ENCODE data around the gene KLHDC8B.

KLHDC8B gene

GRCh38 chr3:49161197-49161596 is 10.2 kb upstream of the KLHDC8B start:
- no peak for FAIRE-seq

DNA sequence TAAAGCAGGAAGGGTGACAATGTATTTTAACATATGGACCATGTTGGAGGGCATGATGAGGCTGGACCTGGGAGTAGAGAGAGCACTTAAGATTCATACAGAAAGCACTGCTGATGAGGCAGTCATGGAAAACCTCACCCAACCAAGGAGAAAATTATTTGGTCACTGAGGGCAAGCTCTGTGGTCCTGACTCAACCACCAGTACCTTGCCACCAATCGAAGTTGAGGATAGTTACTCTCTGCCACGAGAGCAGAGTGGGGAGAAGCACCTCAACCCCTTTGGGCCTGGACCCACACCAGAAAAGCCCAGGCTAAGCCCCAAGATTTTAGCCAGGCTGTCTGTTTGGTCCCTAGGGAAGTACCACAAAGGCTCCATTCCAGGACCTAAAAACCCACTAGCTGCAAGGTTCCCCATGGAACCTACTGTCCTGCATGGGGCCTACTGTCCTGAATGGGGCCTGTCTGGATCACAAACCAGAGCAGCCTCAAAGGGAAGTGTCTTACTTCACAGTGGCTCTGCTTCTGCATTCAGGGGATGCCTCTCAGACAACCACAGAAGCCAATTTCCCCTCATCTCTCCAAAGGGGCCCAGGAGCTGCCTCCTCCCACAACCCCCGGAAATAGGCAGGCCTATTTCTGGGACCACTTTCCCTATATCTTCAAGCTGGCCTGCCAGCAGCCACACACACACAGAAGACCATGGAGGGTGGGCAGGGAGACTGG is 9.4 kb upstream of the KLHDC8B start:
- no peak for FAIRE-seq

DNA sequence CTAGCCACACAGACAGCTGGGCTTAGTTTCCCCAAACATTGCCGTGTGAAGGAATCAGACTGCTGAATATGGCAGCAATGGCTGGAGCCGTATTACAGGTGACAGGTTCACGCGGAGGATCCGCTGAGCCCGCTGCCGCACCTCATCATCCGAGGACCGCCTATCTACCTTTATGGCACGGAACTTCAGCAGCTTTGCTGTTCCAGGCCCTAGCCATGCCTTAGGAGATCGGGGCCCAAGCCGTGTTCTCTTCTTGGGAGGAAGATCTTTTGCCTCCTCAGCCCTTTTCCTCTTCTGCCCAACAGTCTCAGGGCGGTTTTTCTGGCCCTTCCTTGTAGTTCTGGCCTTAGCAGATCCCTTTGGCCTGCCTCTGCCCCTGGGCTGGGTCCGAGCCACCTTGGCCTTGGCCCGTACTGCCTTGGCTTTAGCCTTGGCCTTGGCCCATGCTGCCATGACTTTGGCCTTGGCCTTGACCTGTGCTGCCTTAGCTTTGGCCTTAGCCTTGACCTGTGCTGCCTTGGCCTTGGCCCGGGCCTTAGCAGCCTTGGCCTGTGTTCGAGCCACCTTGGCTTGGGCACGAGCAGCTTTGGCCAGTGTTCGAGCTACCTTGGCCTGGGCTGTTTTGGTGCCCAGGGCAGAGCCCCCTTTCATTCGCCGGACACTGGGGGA is 8.5 kb upstream of the KLHDC8B start:
- no peak for FAIRE-seq

DNA sequence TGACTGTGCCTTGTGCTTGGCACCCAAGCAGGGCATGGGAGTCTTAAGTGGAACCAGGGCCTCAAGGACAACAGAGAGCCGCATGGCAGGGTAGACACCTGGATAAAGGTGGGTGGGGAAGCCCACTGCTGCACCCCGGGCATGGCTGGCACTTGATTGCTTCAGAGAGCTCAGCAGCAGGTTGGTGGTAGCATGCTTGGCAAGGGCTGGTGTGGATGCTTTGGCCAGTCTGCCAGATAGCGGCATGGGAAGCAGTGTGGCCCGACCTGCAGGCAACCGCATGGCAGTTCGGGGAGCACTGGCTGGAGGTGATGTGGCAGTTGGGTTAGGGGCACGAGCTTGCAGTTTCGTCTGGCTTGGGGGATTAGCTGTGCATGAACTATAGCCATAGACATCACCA is 7.8 kb upstream of the KLHDC8B start:
- FAIRE-seq, result no peak

DNA sequence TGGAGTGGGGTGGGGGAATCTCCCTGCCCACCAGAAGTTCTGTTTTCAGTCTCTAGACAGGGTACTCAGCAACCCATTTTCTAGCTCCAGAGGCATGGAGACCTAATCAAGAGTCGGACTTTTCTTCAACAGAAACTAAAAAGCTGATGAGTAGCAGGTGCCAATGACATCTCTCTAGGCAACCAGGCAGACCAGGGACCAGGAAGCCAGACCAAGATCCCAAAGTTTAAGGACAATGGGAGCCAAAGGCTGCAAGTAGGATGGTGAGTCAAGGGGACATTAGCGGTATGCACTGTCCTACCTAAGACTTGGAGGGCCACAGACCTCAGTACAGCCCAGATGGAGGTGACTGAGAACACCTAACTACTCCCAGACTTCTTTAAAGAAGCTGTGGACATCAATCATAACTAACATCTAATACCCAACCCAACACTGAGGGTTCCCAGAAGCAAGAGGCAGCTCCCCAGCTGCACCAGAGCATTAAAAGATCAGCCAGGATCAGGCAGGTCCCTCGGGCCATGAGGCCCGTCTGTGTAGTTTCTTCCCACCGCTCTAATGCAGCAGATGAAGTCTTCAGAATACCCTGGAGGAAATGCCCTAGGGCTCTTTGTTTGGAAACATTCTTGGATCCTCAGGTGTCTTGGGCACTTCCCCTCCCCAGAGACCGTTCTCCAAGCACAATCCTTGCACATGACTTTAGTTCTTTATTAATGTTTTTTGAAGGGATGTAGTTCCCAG is 6.2 kb upstream of the KLHDC8B start:
- no peak for FAIRE-seq

GRCh38 chr3:49165771-49166751 is 5.3 kb upstream of the KLHDC8B start, which contains the start of gene CCDC71:
TSS of gene CCDC71 (minus strand) at chr3:49166331. CDS start at chr3:49164208, 2,123 bp downstream.
- FAIRE-seq, result no peak

DNA sequence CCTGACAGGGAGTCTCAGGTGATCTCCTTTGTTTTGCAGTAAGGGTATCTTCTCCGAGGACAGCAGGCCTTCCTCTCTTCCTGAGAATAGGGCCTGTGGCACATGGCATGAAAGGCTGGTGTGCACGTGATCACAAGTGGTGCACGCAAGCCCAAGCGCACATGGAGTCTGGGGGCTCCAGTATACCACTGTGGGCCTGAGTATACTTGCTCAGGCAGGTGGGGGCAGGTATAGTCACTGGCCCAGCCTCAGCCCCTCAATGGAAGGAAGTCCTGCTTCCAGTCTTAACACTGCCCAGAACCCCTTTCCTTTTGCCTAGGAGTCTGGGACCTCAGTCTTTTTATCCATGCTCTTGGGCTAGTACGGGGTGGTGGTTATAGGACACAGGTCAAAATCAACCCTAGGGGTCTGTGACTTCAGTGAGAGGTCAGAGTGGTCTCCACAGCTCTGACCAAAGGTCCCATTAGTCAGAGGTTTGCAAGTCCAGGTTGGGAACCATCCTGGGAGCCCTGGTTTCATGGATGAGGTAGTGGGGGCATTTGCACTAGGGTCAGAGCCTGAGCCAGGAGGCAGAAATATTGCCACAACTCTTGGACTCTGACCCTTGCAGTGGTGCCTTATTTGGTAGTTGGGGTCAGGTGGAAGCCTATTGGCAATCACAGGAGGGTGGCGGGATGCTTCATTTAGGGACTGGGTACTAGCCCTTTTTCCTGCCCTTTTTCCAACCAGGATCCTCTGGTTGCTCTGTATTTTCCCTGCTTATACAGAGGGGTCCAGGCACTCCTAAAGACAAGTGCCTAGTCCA is 4.4 kb upstream of the KLHDC8B start:
- no peak for FAIRE-seq

- FAIRE-seq, result no peak
These were observed 667 bp upstream of the KLHDC8B start for GRCh38 chr3:49170744-49171118.

- FAIRE-seq, result no peak
These were observed 540 bp downstream of the KLHDC8B start for GRCh38 chr3:49171775-49172500.

- no peak for FAIRE-seq
These were observed 1.2 kb downstream of the KLHDC8B start for GRCh38 chr3:49172551-49173041.

DNA sequence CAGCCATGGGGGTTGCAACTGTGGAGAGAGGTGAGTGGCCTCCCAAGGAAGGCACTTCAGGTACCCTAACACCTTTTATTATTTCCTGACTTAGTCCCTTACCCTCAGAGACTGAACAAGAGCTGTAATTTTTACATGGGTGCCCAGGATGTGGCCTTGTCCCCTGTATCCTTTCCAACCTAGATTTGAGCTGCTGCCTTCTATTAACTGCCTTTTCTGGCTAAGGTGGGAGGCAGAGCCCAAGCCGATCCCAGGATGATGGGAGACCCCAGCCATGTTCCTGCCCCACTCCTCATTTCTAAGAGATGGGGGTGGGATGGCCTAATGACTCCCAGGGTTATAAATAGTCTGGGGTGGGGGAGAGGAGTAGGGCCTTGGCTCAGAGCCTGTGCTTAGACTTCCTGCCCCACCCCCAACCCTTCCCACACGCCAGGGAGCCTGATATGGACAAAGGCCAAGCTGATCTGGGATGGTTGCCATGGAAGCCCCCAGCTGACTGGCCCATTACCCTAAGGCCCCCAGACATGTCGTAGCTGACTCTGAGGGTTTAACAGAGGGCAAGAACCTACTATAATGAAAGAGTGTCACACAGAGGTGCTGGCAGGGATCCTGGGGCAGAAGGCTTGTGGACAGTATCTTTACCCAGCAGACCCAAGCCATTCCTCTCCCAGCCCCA is 1.9 kb downstream of the KLHDC8B start:
- FAIRE-seq, result no peak

DNA sequence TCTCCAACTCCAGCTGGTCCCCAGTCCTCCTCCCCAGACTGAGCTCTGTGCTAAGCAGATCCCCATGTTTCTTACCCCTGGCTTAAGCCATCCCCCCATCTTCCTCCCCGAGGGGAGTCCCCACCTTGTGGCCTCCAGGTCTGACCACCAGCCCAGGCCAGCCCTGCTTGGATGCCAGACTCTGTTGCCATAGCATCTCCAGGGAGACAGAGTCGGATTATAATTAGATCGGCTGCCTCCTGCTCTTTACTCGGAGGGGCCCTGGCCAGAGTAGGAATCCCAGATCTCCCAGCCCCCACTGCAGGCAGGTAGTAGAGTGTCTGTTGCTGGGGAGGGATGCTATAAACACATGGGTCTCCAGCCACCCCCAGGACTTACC is 2.4 kb downstream of the KLHDC8B start:
- FAIRE-seq, result no peak

- FAIRE-seq, result no peak
These were observed 3.1 kb downstream of the KLHDC8B start for GRCh38 chr3:49174397-49174985.

GRCh38 chr3:49175530-49175929 is 4.1 kb downstream of the KLHDC8B start:
- FAIRE-seq, result no peak

DNA sequence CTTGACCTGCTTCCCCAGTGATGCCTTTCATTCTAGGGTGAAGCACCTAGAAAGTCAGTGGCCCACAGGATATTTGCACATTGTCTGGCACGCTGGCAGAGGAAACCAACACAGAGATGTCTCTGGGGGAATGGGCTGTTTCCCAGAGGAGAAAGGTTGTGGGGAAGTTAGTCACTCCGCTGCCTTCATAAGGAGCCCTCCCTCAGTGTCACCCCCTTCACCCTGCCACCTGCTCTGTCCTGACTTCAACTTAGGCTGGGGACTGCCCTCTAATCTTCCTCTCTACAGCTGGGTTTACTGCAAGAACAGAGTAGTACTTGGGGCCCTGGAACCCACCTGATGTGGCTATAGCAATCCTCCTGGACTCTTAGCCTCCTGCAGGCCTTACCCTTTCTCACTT is 5.7 kb downstream of the KLHDC8B start:
- no peak for FAIRE-seq

DNA sequence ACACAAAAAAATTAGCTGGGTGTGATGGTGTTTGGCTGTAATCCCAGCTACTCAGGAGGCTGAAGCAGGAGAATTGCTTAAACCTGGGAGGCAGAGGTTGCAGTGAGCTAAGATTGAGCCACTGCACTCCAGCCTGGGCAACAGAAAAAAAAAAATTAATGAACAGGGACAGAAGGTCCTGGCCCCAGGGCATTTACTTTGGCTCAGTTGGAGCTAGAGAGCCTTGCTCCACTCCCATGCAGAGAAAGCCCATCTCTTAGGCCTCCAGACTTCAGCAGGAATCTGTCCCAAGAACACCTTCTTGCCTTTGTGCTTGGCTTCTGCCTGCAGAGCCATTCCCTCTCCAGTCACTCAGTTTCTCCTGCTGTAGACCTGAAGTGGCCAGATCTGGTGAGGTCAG is 8.7 kb downstream of the KLHDC8B start:
- no peak for FAIRE-seq

DNA sequence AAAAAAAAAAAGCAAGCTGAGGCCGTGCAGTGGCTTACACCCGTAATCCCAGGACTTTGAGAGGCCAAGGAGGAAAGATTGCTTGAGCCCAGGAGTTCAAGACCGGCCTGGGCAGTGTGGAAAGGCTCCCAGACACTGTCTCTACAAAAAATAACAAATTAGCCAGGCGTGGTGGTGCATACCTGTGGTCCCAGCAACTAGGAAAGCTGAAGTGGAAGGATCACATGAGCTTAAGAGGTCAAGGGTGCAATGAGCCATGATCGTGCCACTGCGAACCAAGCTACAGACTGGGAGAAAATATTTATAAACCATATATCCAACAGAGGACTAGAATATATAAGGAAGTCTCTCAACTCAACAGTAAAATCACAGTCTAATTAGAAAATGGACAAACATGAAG is 10.0 kb downstream of the KLHDC8B start:
- no peak for FAIRE-seq

DNA sequence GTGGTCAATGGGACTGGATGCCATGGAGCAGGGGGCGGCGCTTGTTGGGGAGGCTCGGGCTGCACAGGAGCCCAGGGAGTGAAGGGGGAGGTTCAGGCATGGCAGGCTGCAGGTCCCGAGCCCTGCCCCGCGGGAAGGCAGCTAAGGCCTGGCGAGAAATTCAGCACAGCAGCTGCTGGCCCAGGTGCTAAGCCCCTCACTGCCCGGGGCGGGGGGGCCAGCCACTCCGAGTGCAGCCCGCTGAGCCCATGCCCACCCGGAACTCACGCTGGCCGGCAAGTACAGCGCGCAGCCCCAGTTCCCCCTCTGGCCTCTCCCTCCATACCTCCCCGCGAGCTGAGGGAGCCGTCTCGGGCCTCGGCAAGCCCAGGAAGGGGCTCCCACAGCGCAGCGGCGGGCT is 11.3 kb downstream of the KLHDC8B start:
- FAIRE-seq, result no peak

- no peak for FAIRE-seq
These were observed 12.5 kb downstream of the KLHDC8B start for GRCh38 chr3:49183873-49184272.

- FAIRE-seq, result no peak
These were observed 20.3 kb downstream of the KLHDC8B start for GRCh38 chr3:49191741-49192140.
